ENCODE data around the gene ACCSL.
A peak's percentile ranks its signal among the peaks of the same experiment; 100 is the strongest.

The ACCSL gene

GRCh38 chr11:44065161-44065661, 17.4 kb downstream of the ACCSL start:
- DNase-seq = no peak

- DNase-seq = peak; percentile 79
These were observed 18.3 kb downstream of the ACCSL start, which contains the start of gene ACCS for GRCh38 chr11:44065841-44066731. Gene ACCS, plus strand, starts transcription at chr11:44066270. Its CDS starts 1,358 bp downstream, at chr11:44067628.

- DNase-seq = no peak
These were observed 19.0 kb downstream of the ACCSL start for GRCh38 chr11:44066732-44067141.

- DNase-seq = no peak
These were observed 19.5 kb downstream of the ACCSL start for GRCh38 chr11:44067266-44067665.

GRCh38 chr11:44068180-44068579, 20.4 kb downstream of the ACCSL start:
- DNase-seq = no peak

GRCh38 chr11:44071157-44071556, 23.4 kb downstream of the ACCSL start:
- no peak for DNase-seq

- no peak for DNase-seq
These were observed 25.2 kb downstream of the ACCSL start for GRCh38 chr11:44072757-44073658.

- no peak for DNase-seq
These were observed 31.0 kb downstream of the ACCSL start for GRCh38 chr11:44078794-44079193.

- no peak for DNase-seq
These were observed 31.6 kb downstream of the ACCSL start for GRCh38 chr11:44079376-44079775.

GRCh38 chr11:44080951-44081350, 33.2 kb downstream of the ACCSL start:
- DNase-seq = no peak

- no peak for DNase-seq
These were observed 34.9 kb downstream of the ACCSL start for GRCh38 chr11:44082645-44083044.

GRCh38 chr11:44083433-44083832, 35.7 kb downstream of the ACCSL start:
- no peak for DNase-seq

GRCh38 chr11:44083906-44084305, 36.1 kb downstream of the ACCSL start:
- DNase-seq = no peak

- no peak for DNase-seq
These were observed 37.5 kb downstream of the ACCSL start for GRCh38 chr11:44085330-44085729.

- no peak for DNase-seq
These were observed 40.6 kb downstream of the ACCSL start for GRCh38 chr11:44088377-44088776.

- DNase-seq = no peak
These were observed 41.1 kb downstream of the ACCSL start for GRCh38 chr11:44088871-44089270.

GRCh38 chr11:44090539-44090938, 42.8 kb downstream of the ACCSL start:
- no peak for DNase-seq

GRCh38 chr11:44094260-44094868, 46.6 kb downstream of the ACCSL start:
- peak; percentile 67 for DNase-seq

GRCh38 chr11:44095506-44096359, 48.0 kb downstream of the ACCSL start, which contains the start of gene EXT2:
Gene EXT2, plus strand, starts transcription at chr11:44095678. Its CDS starts 12,035 bp downstream, at chr11:44107713.
- peak; percentile 31 for DNase-seq

- no peak for DNase-seq
These were observed 48.8 kb downstream of the ACCSL start for GRCh38 chr11:44096360-44097185.

GRCh38 chr11:44097821-44098220, 50.0 kb downstream of the ACCSL start:
- DNase-seq = no peak

Data from NCI-H1694 (cell line).